ENCODE results near the gene MAST1. TPM values are rescaled to one million over a fixed set of nuclear protein-coding genes. Genes with fewer than 3 reads are reported as not detected.
A peak's percentile ranks its signal among the peaks of the same experiment; 100 is the strongest.

Gene MAST1
- total and polyA plus RNA-seq, 2 experiments from 2014 or later, result 13.9 to 19.9 TPM

GRCh38 chr19:12884202-12884601 lies 45.9 kb downstream of the MAST1 start (continued):
- no peak for TF ChIP-seq STAT1 (IDR thresholded peaks at IDR 0.05; ENCODE audit: unreplicated experiment)
- TF ChIP-seq EZH2 (IDR thresholded peaks at IDR 0.05; ENCODE audit: low read depth, unreplicated experiment), result no peak
- no peak for TF ChIP-seq CTCF (conservative IDR thresholded peaks at IDR 0.05; ENCODE audit: low read depth in 2 of 2)

- peak overlapping the region; percentile 35; the same call in 1 of the 2 replicates for H2AFZ ChIP-seq
- DNase-seq (ENCODE audit: low spot score) (no peak), ATAC-seq (no peak)
- H3K79me2 ChIP-seq (replicated peaks; ENCODE audit: insufficient read depth), result no peaks in the 10 kb centered on the region
- Mint-ChIP-seq H3K27me3 (ENCODE audit: insufficient read depth, low read depth, poor library complexity) (peaks cover 31% of the 10 kb centered on the region), H3K9me3 (peaks cover 22% of the 10 kb centered on the region), H3K27ac (peak overlapping the region; percentile 97), H3K4me1 (peaks cover 17% of the 10 kb centered on the region), H3K4me3 (peak overlapping the region; percentile 88), H3K36me3 (ENCODE audit: low read depth) (peaks cover 9% of the 10 kb centered on the region; the same call in 2 of the 3 replicates)
- no peaks in the 10 kb centered on the region; the same call in 1 of the 2 replicates for H3K9me2 ChIP-seq (ENCODE audit: insufficient read depth)
- H3F3A ChIP-seq (replicated peaks; ENCODE audit: low read depth), result peaks cover 26% of the 10 kb centered on the region
- no peaks in the 10 kb centered on the region for H4K20me1 ChIP-seq (replicated peaks; ENCODE audit: insufficient read depth)
- H3K36me3 ChIP-seq (ENCODE audit: insufficient read depth), result no peaks in the 10 kb centered on the region
- H3K4me1 ChIP-seq (ENCODE audit: insufficient read depth), result peaks cover 3% of the 10 kb centered on the region; the same call in 1 of the 2 replicates
- H3K27me3 ChIP-seq (ENCODE audit: insufficient read depth), result peaks cover 23% of the 10 kb centered on the region
- H3K27ac ChIP-seq (ENCODE audit: low read depth), result peak overlapping the region; percentile 4; the same call in 1 of the 2 replicates
- TF ChIP-seq EZH2phosphoT487 (IDR thresholded peaks at IDR 0.05; ENCODE audit: unreplicated experiment), result no peak
- TF ChIP-seq CTCF (conservative IDR thresholded peaks at IDR 0.05; ENCODE audit: low read depth in 2 of 2), result no peak
- TF ChIP-seq ZNF331 (CRISPR knock-in tag; IDR thresholded peaks at IDR 0.05; ENCODE audit: low read depth), result no peak
- no peak for TF ChIP-seq ZNF462 (CRISPR knock-in tag; IDR thresholded peaks at IDR 0.05)
- no peak for TF ChIP-seq EZH2 (IDR thresholded peaks at IDR 0.05; ENCODE audit: low read depth, unreplicated experiment)
- TF ChIP-seq ETS1 (IDR thresholded peaks at IDR 0.05), result no peak
- no peak for TF ChIP-seq STAT1 (IDR thresholded peaks at IDR 0.05; ENCODE audit: unreplicated experiment)
- no peak for TF ChIP-seq ZNF114 (CRISPR knock-in tag; IDR thresholded peaks at IDR 0.05)
- TF ChIP-seq POLR2AphosphoS5 (IDR thresholded peaks at IDR 0.05; ENCODE audit: low read depth), result no peak
- no peak for TF ChIP-seq CREB1 (CRISPR knock-in tag; IDR thresholded peaks at IDR 0.05; ENCODE audit: low read depth)
- peak overlapping the region; percentile 91 for H3K4me2 ChIP-seq
- peak overlapping the region; percentile 93; the same call in 1 of the 2 replicates for H3K4me3 ChIP-seq
Measured at GRCh38 chr19:12884627-12884925, 46.3 kb downstream of the MAST1 start.

Data from GM23338 (cell line).